Neural cell (in vitro differentiated cells): ENCODE data around the gene CHTF8. TPM values are rescaled to one million over a fixed set of nuclear protein-coding genes. Genes with fewer than 3 reads are reported as not detected.

ENCODE experiments used
- H2AFZ ChIP-seq: fragments of 200-600, 300-800 bp; sonication (generic), shearing (Covaris generic); 2 replicates; pipeline ENCODE4 v1.6.0; 2014; ENCODE audit warnings: low read depth, mild to moderate bottlenecking, antibody characterized with exemption, low read length, moderate library complexity
- H3F3A ChIP-seq: fragments of 200-600 bp; shearing (Covaris generic); 2 replicates; pipeline ENCODE4 v1.6.1; 2016; ENCODE audit warnings: mild to moderate bottlenecking, moderate library complexity, mixed read lengths, antibody characterized with exemption, low read length; ENCODE audit not compliant: insufficient read depth, poor library complexity, severe bottlenecking
- H3K27ac ChIP-seq: fragments of 200-600, 300-800 bp; sonication (generic), shearing (Covaris generic); 2 replicates; pipeline ENCODE4 v1.5.1; 2014; ENCODE audit warnings: mild to moderate bottlenecking, low read length, moderate library complexity
- H3K27me3 ChIP-seq: fragments of 300-800, 200-600 bp; sonication (generic), shearing (Covaris generic); 2 replicates; pipeline ENCODE4 v1.6.0; 2014; ENCODE audit warnings: mild to moderate bottlenecking, low read depth, low read length, moderate library complexity; ENCODE audit not compliant: insufficient read depth
- H3K36me3 ChIP-seq: fragments of 300-800, 200-600 bp; sonication (generic), shearing (Covaris generic); 2 replicates; pipeline ENCODE4 v1.5.1; 2014; ENCODE audit warnings: mild to moderate bottlenecking, antibody characterized with exemption, low read length, moderate library complexity; ENCODE audit not compliant: insufficient read depth
- H3K4me2 ChIP-seq: fragments of 300-800, 200-600 bp; sonication (generic), shearing (Covaris generic); 2 replicates; pipeline ENCODE4 v1.6.0; 2014; ENCODE audit warnings: mild to moderate bottlenecking, low read length
- H3K4me3 ChIP-seq: fragments of 300-800, 200-600 bp; sonication (generic), shearing (Covaris generic); 2 replicates; pipeline ENCODE4 v1.5.1; 2014; ENCODE audit warnings: mild to moderate bottlenecking, low read length, moderate library complexity
- H3K79me2 ChIP-seq: fragments of 200-600 bp; shearing (Covaris generic); replicated peaks from 2 replicates; pipeline ENCODE4 v1.6.0; 2014; ENCODE audit warnings: mild to moderate bottlenecking, low read length, moderate library complexity; ENCODE audit not compliant: insufficient read depth
- H3K9ac ChIP-seq: fragments of 300-800, 200-600 bp; sonication (generic), shearing (Covaris generic); 2 replicates; pipeline ENCODE4 v1.6.1; 2016; ENCODE audit warnings: mild to moderate bottlenecking, low read length, mixed read lengths
- H3K9me2 ChIP-seq: fragments of 200-600 bp; shearing (Covaris generic); 2 replicates; pipeline ENCODE4 v1.6.1; 2016; ENCODE audit warnings: mild to moderate bottlenecking, low read length, mixed read lengths; ENCODE audit not compliant: insufficient read depth
- H3K9me3 ChIP-seq: fragments of 200-600, 300-800 bp; sonication (generic), shearing (Covaris generic); 2 replicates; pipeline ENCODE4 v1.6.1; 2016; ENCODE audit warnings: mild to moderate bottlenecking, mixed run types, low read length, moderate library complexity, mixed read lengths
- H4K20me1 ChIP-seq: fragments of 200-600 bp; shearing (Covaris generic); 2 replicates; pipeline ENCODE4 v1.6.1; 2016; ENCODE audit warnings: mild to moderate bottlenecking, mixed run types; ENCODE audit not compliant: insufficient read depth
- CTCF ChIP-seq: fragments of 450-650 bp; IDR thresholded peaks from 2 replicates; pipeline ENCODE4 v1.5.1; 2014; ENCODE audit warnings: antibody characterized with exemption, mild to moderate bottlenecking, moderate library complexity; ENCODE audit not compliant: poor library complexity, severe bottlenecking
- EP300 ChIP-seq: fragments of 450-650 bp; conservative IDR thresholded peaks from 2 replicates; pipeline ENCODE4 v1.6.1; 2014; ENCODE audit warnings: antibody characterized with exemption, mild to moderate bottlenecking, moderate library complexity; ENCODE audit not compliant: poor library complexity, severe bottlenecking
- EZH2 ChIP-seq: fragments of 200-600, 300-800 bp; shearing (Covaris generic), sonication (generic); IDR thresholded peaks from 2 replicates; pipeline ENCODE4 v1.6.1; 2014; ENCODE audit warnings: antibody characterized with exemption, low read length, borderline replicate concordance, mild to moderate bottlenecking; ENCODE audit not compliant: insufficient read depth, poor library complexity, severe bottlenecking
- MXI1 ChIP-seq: fragments of 450-650 bp; conservative IDR thresholded peaks from 2 replicates; pipeline ENCODE4 v1.6.1; 2014; ENCODE audit warnings: antibody characterized with exemption, mild to moderate bottlenecking; ENCODE audit not compliant: poor library complexity, severe bottlenecking
- POLR2AphosphoS5 ChIP-seq: IDR thresholded peaks from 2 replicates; pipeline ENCODE4 v1.6.1; 2012
- RAD21 ChIP-seq: fragments of 450-650 bp; conservative IDR thresholded peaks from 2 replicates; pipeline ENCODE4 v1.6.1; 2014; ENCODE audit warnings: antibody characterized with exemption, mild to moderate bottlenecking, moderate library complexity
- REST ChIP-seq: IDR thresholded peaks from 2 replicates; pipeline ENCODE4 v1.6.1; 2012; ENCODE audit warnings: borderline replicate concordance
- SMC3 ChIP-seq: fragments of 450-650 bp; conservative IDR thresholded peaks from 2 replicates; pipeline ENCODE4 v1.6.1; 2014; ENCODE audit warnings: antibody characterized with exemption, mild to moderate bottlenecking, moderate library complexity; ENCODE audit not compliant: poor library complexity
- TAF1 ChIP-seq: IDR thresholded peaks from 2 replicates; pipeline ENCODE4 v1.6.1; 2012; ENCODE audit warnings: low read depth
- polyA plus RNA-seq: library from polyadenylated mRNA; depleted of rRNA; stranded (reverse); fragments of >200 nt; gene quantifications from 2 replicates; pipeline ENCODE4 v1.2.3, GENCODE V29; 2014

Gene CHTF8
- polyA plus RNA-seq, 1 donor from 2014 or later, result 109 TPM

- Histone ChIP-seq H3K4me3 (no peak overlapping the region), H3K79me2 (no peaks in the 10 kb centered on the region), H3K9me3 (no peaks in the 10 kb centered on the region), H3K9ac (no peak overlapping the region), H2AFZ (no peak overlapping the region), H3K4me2 (no peak overlapping the region), H3K9me2 (no peaks in the 10 kb centered on the region), H3F3A (no peaks in the 10 kb centered on the region), H3K27me3 (no peaks in the 10 kb centered on the region), H3K27ac (no peak overlapping the region), H4K20me1 (no peaks in the 10 kb centered on the region), H3K36me3 (no peaks in the 10 kb centered on the region)
- TF ChIP-seq MXI1 (no peak), EZH2 (no peak), REST (no peak), TAF1 (no peak), SMC3 (no peak), EP300 (no peak), CTCF (no peak), RAD21 (no peak), POLR2AphosphoS5 (no peak)
Measured at GRCh38 chr16:69077251-69077650, 55.1 kb downstream of the CHTF8 start.

DNA sequence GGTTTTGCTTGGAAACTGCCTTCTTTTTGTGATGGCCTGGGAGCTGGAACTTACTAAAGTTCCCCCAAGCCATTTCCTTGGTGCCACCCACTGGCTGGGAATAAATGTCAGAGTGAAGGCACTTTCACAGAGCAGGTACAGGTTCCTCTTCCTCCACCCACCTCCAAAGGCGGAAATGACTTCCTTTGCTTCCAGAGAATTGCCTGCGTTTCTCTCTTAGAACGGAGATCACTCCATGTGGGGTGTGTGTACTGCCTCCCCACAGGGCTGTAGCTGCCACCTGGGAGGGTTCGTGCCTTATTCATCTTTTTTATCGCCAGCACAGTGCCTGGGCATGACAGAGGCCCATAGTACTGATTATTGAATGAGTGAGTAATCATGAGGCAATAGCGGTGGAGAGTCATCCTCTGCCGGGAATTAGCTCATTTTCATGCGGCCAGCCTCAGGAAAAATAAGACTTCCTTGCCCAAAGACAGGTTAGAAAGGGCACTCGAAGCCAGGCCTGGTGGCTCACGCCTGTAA, 59.1 kb downstream of the CHTF8 start:
- no peaks in the 10 kb centered on the region for H3F3A ChIP-seq
- TF ChIP-seq TAF1, result no peak
- TF ChIP-seq EP300, result no peak
- TF ChIP-seq MXI1, result no peak
- H3K27ac ChIP-seq, result no peak overlapping the region
- no peak overlapping the region for H2AFZ ChIP-seq
- no peak overlapping the region for H3K4me3 ChIP-seq
- no peaks in the 10 kb centered on the region for H3K9me3 ChIP-seq
- no peaks in the 10 kb centered on the region for H4K20me1 ChIP-seq
- no peaks in the 10 kb centered on the region for H3K9me2 ChIP-seq
- H3K79me2 ChIP-seq, result no peaks in the 10 kb centered on the region
- no peaks in the 10 kb centered on the region for H3K36me3 ChIP-seq
- no peak overlapping the region for H3K4me2 ChIP-seq
- H3K9ac ChIP-seq, result no peak overlapping the region
- no peaks in the 10 kb centered on the region for H3K27me3 ChIP-seq

DNA sequence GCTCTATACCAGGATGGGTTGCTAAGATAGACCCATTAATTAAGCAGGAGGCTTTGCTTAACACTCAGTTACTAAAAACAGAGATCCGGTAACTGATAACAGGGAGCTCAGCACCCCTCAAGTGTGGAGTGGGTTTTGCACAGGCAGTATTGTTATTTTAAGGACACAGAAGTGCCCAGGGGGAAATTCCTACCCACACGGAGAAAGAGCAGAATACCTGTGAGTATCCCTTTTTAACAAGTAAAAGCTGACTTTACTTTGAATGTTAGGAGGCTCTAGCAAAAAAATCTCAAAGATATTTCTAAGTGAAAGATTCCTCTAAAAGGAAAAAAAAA, 59.8 kb downstream of the CHTF8 start:
- Histone ChIP-seq H3K27ac (no peak overlapping the region), H3K27me3 (no peaks in the 10 kb centered on the region), H3K36me3 (no peaks in the 10 kb centered on the region), H3K4me3 (no peak overlapping the region), H3K9me3 (no peaks in the 10 kb centered on the region), H3F3A (no peaks in the 10 kb centered on the region), H3K9ac (no peak overlapping the region), H3K4me2 (no peak overlapping the region), H3K79me2 (no peaks in the 10 kb centered on the region), H3K9me2 (no peaks in the 10 kb centered on the region), H4K20me1 (no peaks in the 10 kb centered on the region), H2AFZ (no peak overlapping the region)
- TF ChIP-seq SMC3 (no peak), RAD21 (no peak), EP300 (no peak), MXI1 (no peak), CTCF (no peak), TAF1 (no peak), EZH2 (no peak), REST (no peak), POLR2AphosphoS5 (no peak)
